GM12878 (cell line): ENCODE data around the gene CPHXL2. TPM values are rescaled to one million over a fixed set of nuclear protein-coding genes. Genes with fewer than 3 reads are reported as not detected.

ENCODE experiments used
- ATAC-seq: fragments of 200-7000 bp; cut with Tn5 transposase; 3 replicates; pipeline ENCODE4 v1.9.1; 2020; ENCODE audit warnings: mild to moderate bottlenecking, moderate library complexity
- BruUV-seq: library from RNA; stranded (reverse); fragments of 400-500 nt; replicated peaks from 2 replicates; lab custom pipeline; 2021; lab: Mats Ljungman, UMichigan
- CTCF ChIA-PET: fragments of 300-600 bp; sonication (Branson Sonifier 250); formaldehyde crosslinking; extraction: SDS; loops from one replicate; lab custom pipeline; 2021; ENCODE audit warnings: inconsistent platforms; lab: Yijun Ruan, JAX
- POLR2A ChIA-PET: fragments of 350-600 bp; formaldehyde crosslinking; extraction: SDS; loops from one replicate; lab custom pipeline; 2021; ENCODE audit warnings: inconsistent platforms; lab: Charles Lee
- RAD21 ChIA-PET: fragments of 300-600 bp; sonication (Branson Sonifier 250); formaldehyde crosslinking; loops from one replicate; lab custom pipeline; 2023; ENCODE audit warnings: antibody characterized with exemption; ENCODE audit not compliant: unreplicated experiment; lab: Charles Lee
- SMC1A ChIA-PET: fragments of 300-600 bp; sonication (Branson Sonifier 250); formaldehyde crosslinking; loops from one replicate; lab custom pipeline; 2023; ENCODE audit not compliant: unreplicated experiment, uncharacterized antibody; lab: Charles Lee
- DNase-seq: peaks from one replicate; pipeline ENCODE4 v3.0.0-alpha.2; 2011; ENCODE audit warnings: low read depth, low spot score
- FAIRE-seq: peaks from 3 replicates; lab custom pipeline; 2011; peaks lifted over from hg19 to GRCh38; lab: Jason Lieb, UNC
- H2AFZ ChIP-seq: 2 replicates; pipeline ENCODE4 v1.6.0; 2011; ENCODE audit warnings: low read depth, low read length, control low read depth; ENCODE audit not compliant: control insufficient read depth
- H3K27ac ChIP-seq: 2 replicates; pipeline ENCODE4 v1.5.1; 2011; ENCODE audit warnings: control low read depth; ENCODE audit not compliant: control insufficient read depth, insufficient read depth
- H3K27me3 ChIP-seq, 2 experiments: replicated peaks in 1 of 2; 2 replicates each; pipeline versions ENCODE4 v1.6.0 to v1.6.1; 2011; ENCODE audit warnings: low read length in 1 of 2; ENCODE audit not compliant: control insufficient read depth in 2 of 2, insufficient read depth in 2 of 2
- H3K36me3 ChIP-seq, 2 experiments: 2 replicates each; pipeline ENCODE4 v1.5.1; 2011; ENCODE audit warnings: low read length in 1 of 2; ENCODE audit not compliant: control insufficient read depth in 2 of 2, insufficient read depth in 2 of 2
- H3K4me1 ChIP-seq: 2 replicates; pipeline ENCODE4 v1.6.1; 2011; ENCODE audit warnings: mild to moderate bottlenecking, low read length, moderate library complexity, mixed read lengths; ENCODE audit not compliant: control insufficient read depth, insufficient read depth
- H3K4me2 ChIP-seq: 2 replicates; pipeline ENCODE4 v1.6.0; 2011; ENCODE audit warnings: control low read depth; ENCODE audit not compliant: control insufficient read depth, insufficient read depth
- H3K4me3 ChIP-seq: fragments of 200-600 bp; sonication (generic); 2 replicates; pipeline ENCODE4 v1.5.1; 2016
- H3K79me2 ChIP-seq: 2 replicates; pipeline ENCODE4 v1.6.0; 2011; ENCODE audit warnings: low read length; ENCODE audit not compliant: control insufficient read depth, insufficient read depth
- H3K9ac ChIP-seq: 2 replicates; pipeline ENCODE4 v1.8.0; 2011; ENCODE audit warnings: low read length, control low read depth, mixed read lengths; ENCODE audit not compliant: control insufficient read depth, insufficient read depth
- H3K9me3 ChIP-seq: replicated peaks from 3 replicates; pipeline ENCODE4 v1.5.1; 2011; ENCODE audit warnings: mild to moderate bottlenecking, low read length; ENCODE audit not compliant: control insufficient read depth, insufficient read depth
- H4K20me1 ChIP-seq: 2 replicates; pipeline ENCODE4 v1.6.0; 2011; ENCODE audit not compliant: control insufficient read depth, insufficient read depth
- IRF5 ChIP-seq: fragments of 450-650 bp; IDR thresholded peaks from 2 replicates; pipeline ENCODE4 v1.6.1; 2017; ENCODE audit warnings: borderline replicate concordance
- POLR2A ChIP-seq: IDR thresholded peaks from 2 replicates; pipeline ENCODE4 v1.6.1; 2011; ENCODE audit warnings: low read depth, mild to moderate bottlenecking, low read length
- SMAD1 ChIP-seq: fragments of 450-650 bp; IDR thresholded peaks from 2 replicates; pipeline ENCODE4 v1.6.1; 2018; ENCODE audit warnings: mild to moderate bottlenecking, low read depth; ENCODE audit not compliant: partially characterized antibody
- SUPT20H ChIP-seq: IDR thresholded peaks from 2 replicates; pipeline ENCODE4 v1.6.1; 2011; ENCODE audit warnings: low read depth, mild to moderate bottlenecking, low read length, moderate library complexity, borderline replicate concordance; ENCODE audit not compliant: control insufficient read depth
- TARDBP ChIP-seq: IDR thresholded peaks from 2 replicates; pipeline ENCODE4 v1.6.1; 2016; ENCODE audit warnings: borderline replicate concordance
- ZBTB11 ChIP-seq: fragments of 450-650 bp; formaldehyde crosslinking; IDR thresholded peaks from 2 replicates; pipeline ENCODE4 v1.5.0; 2022; ENCODE audit warnings: mild to moderate bottlenecking, missing genetic modification characterization
- WGBS: methylation state at CpG from one replicate; pipeline ENCODE4 v1.1.6; 2016; ENCODE audit warnings: low lambda C conversion rate; ENCODE audit not compliant: insufficient replicate concordance, insufficient coverage; ENCODE audit errors: missing lambda C conversion rate; 5-methylcytosine and 5-hydroxymethylcytosine counted together
- in situ Hi-C: fragments of 300-500 bp; cut with MboI; formaldehyde crosslinking; loops from 9 replicates; pipeline ENCODE4 v1.14.3; 2018; ENCODE audit warnings: mixed read lengths
- intact Hi-C: fragments of 100-400 bp; cut with micrococcal nuclease; formaldehyde crosslinking; loops from one replicate; pipeline ENCODE4 v1.14.2; 2022; ENCODE audit not compliant: unreplicated experiment
- polyA plus RNA-seq, 11 experiments: library from polyadenylated mRNA; depleted of rRNA in 4 of 11; unstranded in 6 of 11; stranded (reverse) in 5 of 11; fragments of >200 nt; fragmentation: Nextera tagmentation in 4 of 11; fragmentation: Illumina TruSeq in 1 of 11; extraction: Ambion mirVana in 4 of 11; extraction: Trizol in 1 of 11; gene quantifications; 1 replicate in 1 of 11; 2 replicates in 10 of 11; pipeline versions ENCODE4 v1.2.1 to v1.2.3, GENCODE V29; 2011 to 2016; ENCODE audit warnings: inconsistent platforms in 2 of 11, missing spikeins in 2 of 11, low read depth in 1 of 11
- total RNA-seq, 4 experiments: library from RNA; depleted of rRNA in 3 of 4; stranded (reverse); fragments of >200 nt in 3 of 4; fragmentation: Illumina TruSeq in 1 of 4; extraction: Trizol in 1 of 4; gene quantifications; 2 replicates each; pipeline versions ENCODE4 v1.2.1 to v1.2.3, GENCODE V29; 2013 to 2021

CPHXL2 gene
- total and polyA plus RNA-seq, 10 of the 15 experiments (the other 5 are each of a cell fraction or from before 2014, with no cell fraction given), result not detected

- no peak; the same call in 2 of the 3 replicates for ATAC-seq
- no peaks in the 10 kb centered on the region; the same call in 1 of the 2 replicates for H4K20me1 ChIP-seq
- in situ Hi-C loops, result no loop called here
- intact Hi-C loops, result loop anchor here (10.0 kb wide), 1 partner anchor 1537 kb away; the partner anchor contains the start of genes MON1B and SYCE1L
- no peaks in the 10 kb centered on the region for H3K9me3 ChIP-seq
- ChIA-PET CTCF (interaction anchor here (1.2 kb wide), 1 partner anchor 186 kb away, joined by 3 read pairs; no protein-coding TSS in a partner anchor), RAD21 (no interaction called here), SMC1A (interaction anchor here (0.6 to 1.6 kb wide), 2 partner anchors 9 to 16 kb away, joined by 4 to 7 read pairs; no protein-coding TSS in a partner anchor), POLR2A (no interaction called here)
- no peak for DNase-seq
- H3K27ac ChIP-seq, result no peak overlapping the region
- H2AFZ ChIP-seq, result no peak overlapping the region
- no peaks in the 10 kb centered on the region for H3K27me3 ChIP-seq
- peaks cover 11% of the 10 kb centered on the region for H3K79me2 ChIP-seq
- H3K36me3 ChIP-seq, result peaks cover 8 to 21% of the 10 kb centered on the region in 2 experiments; a peak in 3 of 4 replicates
- H3K9ac ChIP-seq, result no peak overlapping the region
- no peak for FAIRE-seq
- no TSS peak for BruUV-seq
- TF ChIP-seq ZBTB11 (CRISPR knock-in tag) (no peak), SMAD1 (no peak), IRF5 (no peak), SUPT20H (no peak), TARDBP (no peak), POLR2A (peak; percentile 63)
- 92% methylated on average over 2 of the region's 2 CpGs for WGBS
- H3K4me3 ChIP-seq, result no peak overlapping the region
- H3K4me1 ChIP-seq, result no peaks in the 10 kb centered on the region
- H3K4me2 ChIP-seq, result no peak overlapping the region
Observed at GRCh38 chr16:75658175-75658574, 18.6 kb downstream of the CPHXL2 start.
